GM19324 (cell line): Measurements from ENCODE around the gene PPP1R14C.
"Not testable (repeated sequence)": the region's sequence is repeated elsewhere in the genome, so short reads cannot be mapped to it uniquely, and the experiment has no call there.

ENCODE experiments used
- ATAC-seq: cut with Tn5 transposase; IDR thresholded peaks from one replicate; pipeline ENCODE4 v1.9.1; 2021; ENCODE audit warnings: mild to moderate bottlenecking, moderate library complexity; ENCODE audit not compliant: unreplicated experiment, low FRiP score

The PPP1R14C gene

GRCh38 chr6:150187433-150187832 lies 44.6 kb downstream of the PPP1R14C start:
- ATAC-seq, result not testable (repeated sequence)

- ATAC-seq, result no peak
Observed at GRCh38 chr6:150189122-150189521, 46.3 kb downstream of the PPP1R14C start.

- no peak for ATAC-seq
Observed at GRCh38 chr6:150191809-150192208, 49.0 kb downstream of the PPP1R14C start.

GRCh38 chr6:150194195-150194594 lies 51.4 kb downstream of the PPP1R14C start:
- ATAC-seq, result no peak

- no peak for ATAC-seq
Observed at GRCh38 chr6:150195996-150196417, 53.2 kb downstream of the PPP1R14C start.

- ATAC-seq, result no peak
Observed at GRCh38 chr6:150196942-150197745, 54.3 kb downstream of the PPP1R14C start.

GRCh38 chr6:150198532-150198931 lies 55.7 kb downstream of the PPP1R14C start:
- no peak for ATAC-seq

- ATAC-seq, result no peak
Observed at GRCh38 chr6:150199241-150199640, 56.4 kb downstream of the PPP1R14C start.

- ATAC-seq, result no peak
Observed at GRCh38 chr6:150200428-150201100, 57.7 kb downstream of the PPP1R14C start.

- no peak for ATAC-seq
Observed at GRCh38 chr6:150201285-150201684, 58.4 kb downstream of the PPP1R14C start.

GRCh38 chr6:150201772-150202329 lies 59.0 kb downstream of the PPP1R14C start:
- ATAC-seq, result no peak

- no peak for ATAC-seq
Observed at GRCh38 chr6:150202404-150202803, 59.6 kb downstream of the PPP1R14C start.

GRCh38 chr6:150202934-150203333 lies 60.1 kb downstream of the PPP1R14C start:
- no peak for ATAC-seq

GRCh38 chr6:150203378-150203777 lies 60.5 kb downstream of the PPP1R14C start:
- no peak for ATAC-seq

GRCh38 chr6:150203871-150204545 lies 61.2 kb downstream of the PPP1R14C start:
- ATAC-seq, result no peak

GRCh38 chr6:150204705-150205472 lies 62.0 kb downstream of the PPP1R14C start:
- no peak for ATAC-seq

- no peak for ATAC-seq
Observed at GRCh38 chr6:150207931-150208570, 65.2 kb downstream of the PPP1R14C start.

- ATAC-seq, result no peak
Observed at GRCh38 chr6:150208611-150209352, 65.9 kb downstream of the PPP1R14C start.

GRCh38 chr6:150209415-150209814 lies 66.6 kb downstream of the PPP1R14C start:
- ATAC-seq, result no peak
